ENCODE results near the gene PDCD11. TPM values are rescaled to one million over a fixed set of nuclear protein-coding genes. Genes with fewer than 3 reads are reported as not detected.
A peak's percentile ranks its signal among the peaks of the same experiment; 100 is the strongest.

Gene PDCD11
- total and polyA plus RNA-seq, 2 experiments from 2014 or later, result 14.8 to 15.5 TPM

DNA sequence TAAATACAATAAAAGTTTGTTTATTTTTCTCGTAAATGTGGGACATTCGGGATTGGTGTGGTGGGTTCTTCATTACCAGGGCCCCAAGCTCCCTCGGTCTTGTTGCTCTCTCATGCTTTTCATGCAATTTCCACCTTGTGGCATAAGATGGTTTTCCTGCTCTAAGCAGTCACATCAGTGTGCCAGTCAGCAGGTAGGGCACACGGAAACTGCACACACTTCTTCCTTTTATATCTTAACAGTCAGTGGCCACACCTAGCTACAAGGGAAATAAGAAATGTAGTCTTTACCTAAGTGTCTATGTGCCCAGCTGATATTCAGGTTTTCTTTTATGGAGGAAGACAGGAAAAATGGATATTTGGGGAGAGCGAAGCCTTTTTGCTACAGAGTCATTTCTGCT, 22.2 kb upstream of the PDCD11 start:
- no peaks in the 10 kb centered on the region for H3K36me3 ChIP-seq (replicated peaks; ENCODE audit: insufficient read depth, low read depth)
- H3K4me2 ChIP-seq, result no peak overlapping the region
- 95% methylated on average over 5 of the region's 5 CpGs for WGBS (ENCODE audit: low lambda C conversion rate, missing lambda C conversion rate)
- H4K20me1 ChIP-seq (ENCODE audit: insufficient read depth, poor library complexity, severe bottlenecking), result no peaks in the 10 kb centered on the region
- H3K9me2 ChIP-seq (replicated peaks; ENCODE audit: insufficient read depth), result no peaks in the 10 kb centered on the region
- no peaks in the 10 kb centered on the region for H3K27me3 ChIP-seq
- no peak for DNase-seq (ENCODE audit: low spot score)
- no peak for TF ChIP-seq EZH2 (IDR thresholded peaks at IDR 0.05; ENCODE audit: borderline replicate concordance)
- TF ChIP-seq, protein P1, sequence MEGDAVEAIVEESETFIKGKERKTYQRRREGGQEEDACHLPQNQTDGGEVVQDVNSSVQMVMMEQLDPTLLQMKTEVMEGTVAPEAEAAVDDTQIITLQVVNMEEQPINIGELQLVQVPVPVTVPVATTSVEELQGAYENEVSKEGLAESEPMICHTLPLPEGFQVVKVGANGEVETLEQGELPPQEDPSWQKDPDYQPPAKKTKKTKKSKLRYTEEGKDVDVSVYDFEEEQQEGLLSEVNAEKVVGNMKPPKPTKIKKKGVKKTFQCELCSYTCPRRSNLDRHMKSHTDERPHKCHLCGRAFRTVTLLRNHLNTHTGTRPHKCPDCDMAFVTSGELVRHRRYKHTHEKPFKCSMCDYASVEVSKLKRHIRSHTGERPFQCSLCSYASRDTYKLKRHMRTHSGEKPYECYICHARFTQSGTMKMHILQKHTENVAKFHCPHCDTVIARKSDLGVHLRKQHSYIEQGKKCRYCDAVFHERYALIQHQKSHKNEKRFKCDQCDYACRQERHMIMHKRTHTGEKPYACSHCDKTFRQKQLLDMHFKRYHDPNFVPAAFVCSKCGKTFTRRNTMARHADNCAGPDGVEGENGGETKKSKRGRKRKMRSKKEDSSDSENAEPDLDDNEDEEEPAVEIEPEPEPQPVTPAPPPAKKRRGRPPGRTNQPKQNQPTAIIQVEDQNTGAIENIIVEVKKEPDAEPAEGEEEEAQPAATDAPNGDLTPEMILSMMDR (IDR thresholded peaks at IDR 0.05; ENCODE audit: poor library complexity), result no peak
- no peak for TF ChIP-seq EZH2phosphoT487 (IDR thresholded peaks at IDR 0.05; ENCODE audit: low read depth, severe bottlenecking, unreplicated experiment)
- no peak overlapping the region for H3K27ac ChIP-seq
- H2AFZ ChIP-seq, result no peak overlapping the region
- H3K79me2 ChIP-seq, result peaks cover 28% of the 10 kb centered on the region
- no peaks in the 10 kb centered on the region for H3K9me3 ChIP-seq (ENCODE audit: low read depth)
- H3K4me3 ChIP-seq, result no peak overlapping the region
- peaks cover 3% of the 10 kb centered on the region for H3K4me1 ChIP-seq (ENCODE audit: insufficient read depth)

DNA sequence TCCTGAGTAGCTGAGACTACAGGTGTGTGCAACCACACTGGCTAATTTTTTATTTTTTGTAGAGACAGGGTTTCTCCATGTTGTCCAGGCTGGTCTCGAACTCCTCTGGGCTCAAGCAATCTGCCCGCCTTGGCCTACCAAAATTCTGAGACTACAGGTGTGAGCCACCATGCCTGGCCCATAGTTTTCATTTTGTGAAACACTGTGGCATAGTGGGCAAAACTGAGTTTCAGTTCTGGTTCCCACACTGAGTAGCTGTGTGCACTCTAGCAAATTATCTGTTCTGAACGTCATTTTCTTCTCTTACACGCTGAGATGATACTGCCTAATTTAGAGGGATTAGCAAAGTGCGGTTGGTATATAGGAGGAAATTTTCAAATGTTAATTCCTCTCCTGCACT, 13.7 kb upstream of the PDCD11 start:
- DNase-seq (ENCODE audit: low spot score), result no peak
- Histone ChIP-seq H3K4me2 (no peak overlapping the region), H3K79me2 (no peaks in the 10 kb centered on the region), H3K27ac (no peak overlapping the region), H3K4me3 (no peak overlapping the region), H3K27me3 (no peaks in the 10 kb centered on the region), H3K36me3 (replicated peaks; ENCODE audit: insufficient read depth, low read depth) (no peaks in the 10 kb centered on the region), H4K20me1 (ENCODE audit: insufficient read depth, poor library complexity, severe bottlenecking) (no peaks in the 10 kb centered on the region), H2AFZ (no peak overlapping the region), H3K4me1 (ENCODE audit: insufficient read depth) (no peaks in the 10 kb centered on the region), H3K9me3 (ENCODE audit: low read depth) (no peaks in the 10 kb centered on the region), H3K9me2 (replicated peaks; ENCODE audit: insufficient read depth) (no peaks in the 10 kb centered on the region)
- TF ChIP-seq EZH2 (IDR thresholded peaks at IDR 0.05; ENCODE audit: borderline replicate concordance) (no peak), EZH2phosphoT487 (IDR thresholded peaks at IDR 0.05; ENCODE audit: low read depth, severe bottlenecking, unreplicated experiment) (no peak)
- TF ChIP-seq, protein P1 (IDR thresholded peaks at IDR 0.05; ENCODE audit: poor library complexity), result no peak
- whole genome bisulfite sequencing (ENCODE audit: low lambda C conversion rate, missing lambda C conversion rate), result 96% methylated on average over 5 of the region's 5 CpGs

DNA sequence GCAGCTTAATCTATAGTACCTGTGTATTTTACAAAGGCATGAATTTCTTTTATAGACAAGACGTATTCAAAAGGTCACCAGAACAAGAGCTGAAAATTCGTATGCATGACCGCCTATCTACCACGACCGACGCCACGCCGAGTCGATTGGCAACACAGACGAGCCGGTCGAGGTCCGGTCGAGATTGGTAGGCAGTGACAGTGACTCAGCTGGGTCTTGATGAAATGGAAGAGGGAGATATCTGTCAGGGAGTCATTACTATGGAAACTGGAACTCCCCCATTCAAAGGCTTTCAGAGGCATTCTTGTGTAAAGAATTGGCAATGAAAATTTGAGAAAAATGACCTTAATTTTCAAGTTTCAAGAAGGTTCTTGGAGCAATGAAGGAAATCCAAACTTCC, 2.2 kb upstream of the PDCD11 start:
- DNase-seq (ENCODE audit: low spot score), result no peak
- Histone ChIP-seq H3K27me3 (no peaks in the 10 kb centered on the region), H4K20me1 (ENCODE audit: insufficient read depth, poor library complexity, severe bottlenecking) (peaks cover 9% of the 10 kb centered on the region), H3K4me3 (no peak overlapping the region), H3K9me3 (ENCODE audit: low read depth) (no peaks in the 10 kb centered on the region), H3K79me2 (peaks cover 66% of the 10 kb centered on the region), H3K27ac (no peak overlapping the region), H3K9me2 (replicated peaks; ENCODE audit: insufficient read depth) (no peaks in the 10 kb centered on the region), H2AFZ (no peak overlapping the region), H3K4me1 (ENCODE audit: insufficient read depth) (peaks cover 14% of the 10 kb centered on the region), H3K4me2 (peak overlapping the region; percentile 88), H3K36me3 (replicated peaks; ENCODE audit: insufficient read depth, low read depth) (no peaks in the 10 kb centered on the region)
- 96% methylated on average over 14 of the region's 14 CpGs for WGBS (ENCODE audit: low lambda C conversion rate, missing lambda C conversion rate)
- TF ChIP-seq EZH2phosphoT487 (IDR thresholded peaks at IDR 0.05; ENCODE audit: low read depth, severe bottlenecking, unreplicated experiment) (no peak), EZH2 (IDR thresholded peaks at IDR 0.05; ENCODE audit: borderline replicate concordance) (no peak)
- TF ChIP-seq, protein P1 (IDR thresholded peaks at IDR 0.05; ENCODE audit: poor library complexity), result no peak

DNA sequence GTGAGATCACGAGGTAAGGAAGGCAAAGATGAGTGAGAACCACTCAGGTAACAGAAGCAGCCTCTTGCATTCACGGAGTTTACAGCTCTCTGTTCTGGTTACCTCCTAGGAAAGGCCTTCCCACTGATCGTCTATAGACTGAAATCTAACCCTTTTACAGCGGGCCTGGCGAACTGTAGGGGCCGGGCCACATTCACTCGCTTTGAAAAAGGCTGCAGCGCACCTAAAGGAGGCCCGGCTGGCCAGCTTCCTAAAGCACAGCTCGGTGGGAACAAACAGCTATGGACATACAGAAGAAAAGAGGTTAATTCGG, 716 bp upstream of the PDCD11 start:
- H3K4me1 ChIP-seq (ENCODE audit: insufficient read depth), result peaks cover 14% of the 10 kb centered on the region
- H3K4me2 ChIP-seq, result peak overlapping the region; percentile 88
- no peaks in the 10 kb centered on the region for H3K36me3 ChIP-seq (replicated peaks; ENCODE audit: insufficient read depth, low read depth)
- 3% methylated on average over 11 of the region's 11 CpGs for WGBS (ENCODE audit: low lambda C conversion rate, missing lambda C conversion rate)
- peak overlapping the region; percentile 50 for H2AFZ ChIP-seq
- no peaks in the 10 kb centered on the region for H3K27me3 ChIP-seq
- H3K9me3 ChIP-seq (ENCODE audit: low read depth), result no peaks in the 10 kb centered on the region
- DNase-seq (ENCODE audit: low spot score), result peak; percentile 32
- H3K27ac ChIP-seq, result peak overlapping the region; percentile 88
- H4K20me1 ChIP-seq (ENCODE audit: insufficient read depth, poor library complexity, severe bottlenecking), result peaks cover 9% of the 10 kb centered on the region
- H3K79me2 ChIP-seq, result peaks cover 70% of the 10 kb centered on the region
- no peaks in the 10 kb centered on the region for H3K9me2 ChIP-seq (replicated peaks; ENCODE audit: insufficient read depth)
- TF ChIP-seq, protein P1 (IDR thresholded peaks at IDR 0.05; ENCODE audit: poor library complexity), result no peak
- TF ChIP-seq EZH2phosphoT487 (IDR thresholded peaks at IDR 0.05; ENCODE audit: low read depth, severe bottlenecking, unreplicated experiment), result no peak
- TF ChIP-seq EZH2 (IDR thresholded peaks at IDR 0.05; ENCODE audit: borderline replicate concordance), result no peak
- H3K4me3 ChIP-seq, result peak overlapping the region; percentile 51
